A204.1 (cell line): ENCODE results near the gene CTSZ.
A peak's percentile ranks its signal among the peaks of the same experiment; 100 is the strongest.
"Not testable (repeated sequence)": the region's sequence is repeated elsewhere in the genome, so short reads cannot be mapped to it uniquely, and the experiment has no call there.

Experiments used
- FAIRE-seq: peaks from 2 replicates; lab custom pipeline; 2012; peaks lifted over from hg19 to GRCh38; lab: Jason Lieb, UNC

Gene CTSZ

DNA sequence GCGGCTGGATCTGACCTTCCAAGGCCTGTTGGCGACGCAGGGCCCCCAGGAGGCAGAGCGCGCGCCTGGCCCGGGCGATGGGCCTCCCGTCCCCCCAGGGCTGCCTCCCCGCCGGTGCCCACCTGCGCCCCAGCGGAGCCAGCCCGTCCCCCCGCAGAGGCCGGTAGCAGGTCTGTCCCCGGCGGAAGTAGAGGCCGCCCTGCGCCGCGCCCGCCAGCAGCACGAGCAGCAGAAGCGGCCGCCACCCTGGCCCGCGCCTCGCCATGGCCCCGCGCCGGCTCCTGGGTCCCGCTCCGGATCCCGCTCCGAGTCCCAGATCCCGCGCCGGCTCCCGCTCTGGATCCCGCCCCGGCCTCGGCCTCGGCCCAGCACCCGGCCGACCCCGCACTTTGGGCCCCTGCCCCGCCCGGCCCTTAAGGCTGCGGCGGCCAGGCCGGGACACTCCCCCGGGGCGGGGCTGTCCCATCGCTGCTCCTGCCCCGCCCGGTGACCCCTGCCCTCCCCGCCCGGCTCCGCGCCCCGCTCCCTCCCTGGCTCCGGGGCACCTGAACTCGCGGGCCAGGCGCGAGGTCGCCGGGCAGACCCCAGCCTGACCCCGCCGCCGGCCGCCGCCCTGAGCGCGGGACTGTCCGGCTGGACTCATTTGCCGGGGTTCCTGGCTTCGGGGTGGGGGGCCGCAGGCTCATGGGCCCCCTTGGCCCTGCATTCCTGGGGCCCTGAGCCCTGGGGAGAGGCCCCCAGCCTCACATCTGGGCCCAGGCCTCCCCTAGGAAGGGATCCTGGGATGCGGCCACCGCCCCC, at the start of gene CTSZ:
CTSZ (minus strand) TSS at position 391 of the 801 bp plus-strand sequence; CDS start at position 265, 126 bp downstream.
- FAIRE-seq, result no peak

DNA sequence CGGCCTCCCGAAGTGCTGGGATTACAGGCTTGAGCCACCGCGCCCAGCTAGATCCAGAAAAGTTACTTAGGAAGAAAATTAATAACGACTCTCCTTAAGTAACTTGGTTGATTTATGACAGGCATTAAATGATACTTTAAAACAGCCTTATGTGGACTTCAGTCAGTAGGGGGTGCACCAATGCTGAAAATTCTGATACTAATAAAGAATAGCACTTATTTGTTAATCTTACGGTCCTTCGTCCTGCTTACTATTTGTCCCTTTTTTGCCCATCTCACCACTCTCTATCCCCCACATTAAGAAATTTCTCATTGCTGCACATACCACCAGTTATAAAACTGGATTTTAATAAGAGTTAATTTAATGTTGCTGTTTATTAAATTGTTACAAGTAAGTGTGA, 48.2 kb upstream of the CTSZ start:
- FAIRE-seq, result no peak

DNA sequence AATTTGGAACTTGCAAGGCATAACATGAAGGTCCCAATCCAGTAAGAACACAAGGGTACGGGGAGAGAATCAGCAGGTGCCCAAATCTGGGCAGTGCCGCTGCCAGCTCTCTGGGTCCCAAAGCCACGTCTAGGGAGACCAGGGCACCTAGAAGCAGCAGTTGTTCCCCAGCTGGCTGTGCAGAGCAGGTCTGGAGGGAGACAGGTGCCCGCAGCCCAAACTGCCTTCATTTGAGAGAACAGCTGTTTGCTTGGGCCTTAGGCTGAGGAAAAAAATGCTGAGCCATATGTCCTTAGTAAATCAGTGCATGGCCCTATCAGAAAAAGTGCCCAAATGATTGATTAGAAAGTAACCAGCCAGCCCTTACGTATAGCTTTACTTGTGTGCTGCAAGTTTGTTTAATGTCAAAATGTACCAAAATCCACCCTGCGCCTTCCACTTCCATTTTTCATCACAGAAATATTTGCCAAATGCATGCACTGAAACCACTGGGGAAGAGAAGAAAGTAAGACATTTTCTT, 44.7 kb upstream of the CTSZ start:
- no peak for FAIRE-seq

DNA sequence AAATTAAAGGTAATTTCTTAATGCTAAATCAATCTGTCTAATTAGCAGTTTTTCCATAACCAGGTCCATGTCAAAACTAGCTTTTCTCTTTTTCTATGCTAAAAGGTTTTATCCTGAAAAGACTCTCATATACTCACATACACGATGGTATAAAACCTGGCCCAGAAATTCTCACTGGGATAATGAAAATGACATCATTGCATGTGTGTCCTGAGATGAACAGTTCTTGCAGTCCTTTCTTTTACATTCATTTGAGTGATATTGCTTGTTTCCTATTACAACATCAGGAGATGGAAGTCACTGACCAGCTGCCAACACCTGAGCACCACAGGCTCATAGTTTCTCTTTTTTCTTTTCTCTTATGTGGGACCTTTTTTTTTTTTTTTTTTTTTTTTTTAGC, 43.4 kb upstream of the CTSZ start:
- FAIRE-seq, result no peak

DNA sequence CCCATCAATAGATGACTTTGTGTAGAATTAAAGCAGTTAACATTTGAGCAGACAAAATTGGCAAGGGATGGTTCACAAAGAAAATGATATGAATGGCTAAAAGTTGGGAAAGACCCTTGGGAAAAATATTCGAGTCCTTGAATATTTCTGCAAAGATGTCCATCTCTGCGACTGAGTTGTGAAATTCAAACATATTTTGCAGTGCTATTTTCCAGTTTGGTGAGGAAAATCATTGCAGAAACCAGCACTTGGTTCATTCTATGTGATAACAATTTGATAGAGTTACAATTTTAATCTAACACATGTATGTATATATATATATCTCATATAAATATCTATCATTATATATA, 41.6 kb upstream of the CTSZ start:
- no peak for FAIRE-seq

DNA sequence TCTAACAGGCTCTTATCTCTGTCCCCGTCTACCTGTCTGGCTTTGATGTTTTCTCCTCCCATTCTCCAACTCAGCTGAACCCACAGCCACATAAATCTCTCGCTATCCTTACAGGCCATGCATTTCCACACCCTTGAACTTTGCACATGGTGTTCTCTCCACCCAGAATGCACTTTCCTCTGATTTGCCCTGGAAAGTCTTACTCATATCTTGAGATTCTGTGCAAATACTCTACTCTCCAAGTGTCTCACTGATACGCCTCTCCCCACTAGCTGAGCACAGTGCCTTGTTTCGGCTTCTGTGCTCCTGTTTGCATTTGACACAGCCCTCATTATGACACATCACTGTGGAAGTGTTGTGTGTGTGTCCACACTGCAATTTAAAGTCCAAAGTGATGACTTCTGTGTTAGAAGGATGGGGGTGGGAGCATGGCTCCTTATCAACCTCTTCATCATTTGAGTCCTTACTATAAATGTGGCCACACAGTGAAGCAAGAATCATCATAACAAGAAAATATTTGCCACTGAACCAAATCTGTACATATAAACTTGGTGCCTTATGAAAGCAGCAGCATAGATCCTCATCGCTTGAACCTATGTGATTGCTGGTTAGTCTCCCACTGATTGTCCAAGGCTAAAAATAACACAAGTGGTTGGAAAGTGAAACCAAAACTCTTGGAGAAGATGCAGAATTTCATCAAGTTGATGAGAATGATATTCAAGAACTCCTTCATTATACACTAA, 41.1 kb upstream of the CTSZ start:
- no peak for FAIRE-seq

DNA sequence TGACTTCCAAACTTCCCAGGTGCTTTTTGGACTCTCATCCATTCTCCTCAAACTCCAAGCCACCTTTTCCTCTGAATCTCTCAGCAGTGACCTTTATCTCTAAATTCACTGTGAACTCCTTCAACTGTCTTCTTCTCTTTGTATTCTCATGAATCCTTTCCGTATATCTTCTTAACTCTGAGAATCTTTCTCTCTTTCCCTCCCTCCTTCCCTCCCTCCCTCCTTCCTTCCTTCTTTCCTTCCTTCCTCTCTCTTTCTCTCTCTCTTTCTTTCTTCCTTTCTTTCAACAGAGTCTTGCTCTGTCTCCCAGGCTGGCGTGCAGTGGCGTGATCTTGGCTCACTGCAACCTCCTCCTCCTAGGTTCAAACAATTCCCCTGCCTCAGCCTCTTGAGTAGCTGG, 39.8 kb upstream of the CTSZ start:
- no peak for FAIRE-seq

DNA sequence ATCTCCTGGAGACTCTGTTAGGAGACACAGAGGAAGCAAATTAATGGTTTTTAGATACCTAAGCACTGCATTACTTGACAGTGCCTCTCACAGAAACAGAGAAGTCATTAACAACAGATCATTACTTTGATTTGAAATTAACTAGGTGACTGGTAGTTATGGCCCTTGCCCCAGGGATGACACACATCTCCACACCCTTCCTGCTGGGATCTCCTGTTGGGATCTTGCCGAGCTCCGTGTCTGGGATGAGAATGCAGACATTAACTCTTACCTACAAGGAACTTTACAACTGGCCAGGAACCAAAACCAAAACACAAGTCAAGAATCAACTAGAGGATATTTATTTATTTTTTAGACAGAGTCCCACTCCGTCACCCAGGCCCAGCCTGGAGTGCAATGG, 37.7 kb upstream of the CTSZ start:
- no peak for FAIRE-seq

DNA sequence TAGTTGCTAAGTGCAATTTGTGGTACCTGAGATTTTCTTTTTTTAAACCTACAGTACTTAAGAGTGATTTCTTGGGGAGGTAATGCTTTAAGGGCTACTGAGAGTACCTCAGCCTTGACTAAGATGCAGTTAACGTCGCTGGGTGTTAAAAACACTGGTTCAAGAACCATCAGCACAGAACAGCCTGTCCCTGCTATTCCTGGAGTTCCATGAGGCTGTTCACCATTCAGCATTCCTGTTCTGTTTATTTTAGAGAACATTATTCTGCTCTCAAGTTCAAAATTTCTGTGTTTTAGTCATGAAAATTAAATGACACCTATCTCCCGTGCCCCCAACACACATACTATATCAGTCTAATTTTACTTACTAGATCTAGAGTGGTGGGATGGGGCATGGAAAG, 37.2 kb upstream of the CTSZ start:
- FAIRE-seq, result no peak

DNA sequence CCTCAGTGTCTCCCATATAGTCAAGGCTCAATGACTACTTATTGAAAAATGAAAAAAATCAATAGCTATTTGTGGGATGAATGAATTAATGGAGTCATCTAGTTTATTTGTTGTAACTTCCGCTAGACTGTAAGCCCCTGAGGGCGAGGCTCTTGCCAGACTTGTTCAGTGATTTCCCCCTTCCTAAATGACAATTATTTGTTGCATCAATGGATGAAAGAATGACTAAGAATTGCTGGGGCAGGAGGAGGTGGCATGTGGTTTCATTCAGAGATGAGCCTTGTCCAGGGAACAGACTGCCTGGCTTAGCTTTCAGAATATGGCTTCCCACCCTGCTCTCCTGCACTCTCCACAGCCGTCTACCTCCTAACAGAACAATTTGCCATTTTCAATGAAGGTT, 36.6 kb upstream of the CTSZ start:
- FAIRE-seq, result no peak

DNA sequence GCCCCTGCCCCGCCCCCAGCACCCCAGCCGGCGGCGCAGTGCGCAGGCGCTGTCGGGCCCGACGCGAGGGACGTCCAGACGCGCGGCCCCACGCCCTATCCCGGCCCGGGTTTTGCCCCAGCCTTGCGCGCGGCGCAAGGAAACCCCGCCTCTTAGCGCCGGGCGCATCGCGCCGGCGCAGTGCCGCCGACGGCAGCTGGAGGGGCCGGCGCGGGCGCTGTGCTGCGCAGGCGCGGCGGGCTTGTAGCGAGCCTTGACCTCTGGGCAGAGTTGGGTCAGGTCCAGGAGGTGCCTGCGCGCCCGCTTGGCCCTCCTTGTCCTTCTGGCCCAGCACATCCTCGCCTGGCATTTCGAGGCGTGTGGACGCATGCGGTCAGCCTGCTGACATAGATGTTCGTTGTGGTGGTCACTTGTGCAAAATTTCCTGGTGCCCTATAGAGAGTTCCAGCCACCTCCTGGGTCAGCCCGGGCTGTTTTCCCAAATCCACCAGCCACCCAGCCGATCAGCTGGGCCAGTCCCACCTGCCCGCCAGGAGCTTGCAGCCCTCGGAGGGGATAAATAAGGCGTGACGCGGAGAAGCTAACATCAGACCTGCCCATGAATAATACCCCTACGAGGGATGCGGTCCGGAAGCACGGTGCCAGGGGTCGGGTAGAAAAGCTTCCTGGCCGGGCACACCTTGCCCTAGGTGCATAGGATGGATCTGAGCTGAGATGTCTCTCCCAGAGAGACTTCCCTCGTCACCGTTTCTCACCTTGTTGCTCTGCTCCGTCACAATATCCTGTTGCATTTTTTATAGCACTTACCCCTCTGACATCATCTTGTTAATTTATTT, 36.0 kb upstream of the CTSZ start:
- FAIRE-seq, result no peak

DNA sequence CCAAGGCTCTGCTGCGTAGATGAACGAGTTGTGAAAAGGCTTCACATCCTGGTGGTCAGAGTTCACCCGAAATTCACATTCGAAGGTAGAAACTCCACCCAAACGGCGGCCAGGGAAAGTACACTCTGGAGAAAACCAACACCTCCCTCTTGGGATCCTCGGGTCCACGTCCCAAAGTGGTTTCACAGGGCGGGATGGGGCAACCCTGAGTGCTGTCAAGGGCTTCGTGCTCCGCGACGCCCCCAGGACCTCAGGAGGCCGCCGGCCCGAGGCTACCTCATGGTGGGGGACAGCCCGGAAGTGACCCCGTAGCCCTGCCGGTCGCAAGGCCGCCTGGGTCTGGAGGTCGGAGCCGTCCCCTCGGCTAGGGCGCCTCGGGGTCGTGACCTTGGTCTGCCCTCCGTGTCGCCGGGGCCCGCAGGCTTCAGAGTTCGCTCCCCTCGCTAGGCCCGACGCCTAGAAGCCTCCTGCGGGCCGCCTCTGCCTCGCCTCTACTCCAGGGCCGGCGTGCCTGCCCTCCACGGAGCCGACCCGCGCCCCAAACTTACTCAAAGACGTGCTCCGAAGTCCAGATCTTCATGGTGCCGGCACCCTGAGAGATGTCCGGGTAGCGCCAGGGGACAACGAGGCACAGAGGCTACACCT, 35.2 kb upstream of the CTSZ start, which contains the start of gene PRELID3B:
PRELID3B (minus strand) TSS at position 636 of the 645 bp plus-strand sequence; CDS start at position 580, 56 bp downstream.
- FAIRE-seq, result no peak

DNA sequence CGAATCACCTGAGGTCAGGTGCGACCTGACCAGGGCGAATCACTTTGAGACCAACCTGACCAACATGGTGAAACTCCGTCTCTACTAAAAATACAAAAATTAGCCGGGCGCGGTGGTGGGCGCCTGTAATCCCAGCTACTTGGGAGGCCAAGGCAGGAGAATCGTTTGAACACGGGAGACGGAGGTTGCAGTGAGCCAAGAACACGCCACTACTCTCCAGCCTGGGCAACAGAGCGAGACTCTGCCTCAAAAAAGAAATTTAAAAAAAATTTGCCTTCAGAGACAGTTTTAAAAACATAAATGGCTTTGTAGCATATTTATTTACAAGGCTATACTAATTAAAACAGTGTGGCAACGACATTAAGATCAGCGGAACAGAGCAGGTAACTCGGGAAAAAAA, 34.4 kb upstream of the CTSZ start:
- FAIRE-seq, result not testable (repeated sequence)

DNA sequence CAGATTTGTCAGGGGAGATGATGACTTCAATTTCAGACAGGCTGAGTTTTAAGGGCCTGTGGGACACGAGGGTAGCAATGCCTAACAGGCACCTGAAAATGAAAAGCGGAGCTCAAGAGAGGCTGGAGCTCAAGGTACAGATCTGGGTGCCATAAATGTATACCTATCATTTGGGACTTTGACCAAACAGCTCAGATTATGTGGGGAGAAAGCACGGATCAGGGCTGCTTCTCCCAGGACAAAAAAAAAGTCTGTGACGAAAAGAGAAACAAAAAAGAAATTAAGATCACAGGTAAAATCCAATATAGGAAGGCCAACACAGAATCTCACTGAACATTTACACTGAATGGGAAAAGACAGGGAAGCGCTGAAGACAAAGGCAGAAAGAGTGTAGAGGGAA, 33.6 kb upstream of the CTSZ start:
- FAIRE-seq, result no peak

DNA sequence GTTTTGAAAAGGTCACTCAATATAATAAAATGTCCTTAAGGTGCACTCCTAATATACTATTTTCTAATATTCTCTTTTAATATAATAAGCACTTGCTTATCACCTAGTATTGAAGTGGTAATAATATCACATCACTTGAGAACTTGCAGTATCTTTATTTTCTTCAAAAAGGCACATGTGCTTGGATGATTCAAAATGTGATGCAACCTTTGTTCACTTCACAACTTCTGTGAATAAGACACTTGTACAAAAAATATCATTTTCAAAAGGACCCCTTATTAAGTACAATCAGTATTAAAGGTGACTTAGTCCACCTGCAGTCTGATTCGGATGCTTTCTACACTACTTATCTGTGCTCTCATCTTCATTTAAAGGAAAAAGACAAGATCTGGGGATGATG, 32.2 kb upstream of the CTSZ start:
- no peak for FAIRE-seq

DNA sequence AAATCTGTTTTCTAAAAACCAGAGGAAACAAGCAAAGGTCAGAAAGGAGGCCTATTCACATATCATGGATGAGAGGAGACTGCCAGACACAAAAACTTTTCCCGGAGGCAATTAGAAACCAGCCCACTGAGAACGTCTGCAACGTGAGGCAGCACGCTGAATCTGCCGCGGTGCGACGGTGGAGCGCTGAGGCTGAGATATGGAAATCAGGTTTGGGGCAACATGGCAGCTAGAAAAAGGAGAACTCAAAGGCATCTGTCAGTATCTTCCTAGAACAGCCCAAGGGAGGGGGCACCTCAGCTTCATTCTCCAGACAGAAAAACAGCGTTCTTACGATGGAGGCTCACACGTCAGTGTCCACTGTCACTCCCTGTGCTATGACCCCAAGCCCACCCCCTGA, 30.3 kb upstream of the CTSZ start:
- no peak for FAIRE-seq

DNA sequence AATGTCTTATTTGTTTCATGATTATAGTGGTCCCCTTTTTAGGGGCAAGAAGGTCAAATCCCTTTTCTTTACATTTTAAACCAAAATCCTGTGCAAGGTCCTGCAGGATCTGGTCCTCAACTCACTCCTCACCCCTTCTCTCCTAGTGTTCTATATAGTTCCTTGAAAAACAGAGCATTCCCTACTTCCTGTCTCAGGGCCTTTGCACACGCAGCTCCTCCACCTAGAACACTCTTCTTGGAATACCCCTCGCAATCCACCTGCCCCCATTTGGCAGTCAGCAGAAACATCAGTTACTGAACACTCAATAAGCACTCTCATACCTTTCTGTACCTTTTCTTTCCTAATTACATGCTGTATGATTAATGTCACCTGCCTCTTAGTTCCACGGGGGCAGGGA, 28.3 kb upstream of the CTSZ start:
- FAIRE-seq, result no peak

DNA sequence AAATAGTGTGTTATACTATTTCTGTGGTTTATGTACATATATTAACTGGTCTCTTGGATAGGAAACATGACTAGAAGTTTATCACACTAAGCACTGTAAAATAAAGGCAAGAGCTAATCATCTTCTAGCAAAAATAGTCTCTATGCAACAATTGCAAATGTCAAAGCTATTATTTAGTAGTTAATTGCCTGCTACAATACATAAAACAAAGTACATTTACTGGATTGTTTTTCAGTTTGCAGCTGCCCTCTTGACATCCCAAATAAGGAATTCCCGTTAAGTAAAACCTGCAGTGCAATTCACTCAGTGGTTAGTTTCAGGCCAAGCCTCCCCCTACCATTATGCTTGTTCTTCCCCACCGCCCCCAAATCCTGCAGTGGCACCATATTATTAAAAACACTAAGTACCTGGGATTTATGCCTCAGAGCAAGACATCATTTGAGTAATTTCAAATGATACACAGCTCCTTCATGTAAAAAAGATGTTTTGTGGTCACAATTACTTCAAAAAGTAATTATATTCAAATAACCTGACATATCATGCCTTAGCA, 26.6 kb upstream of the CTSZ start:
- no peak for FAIRE-seq

DNA sequence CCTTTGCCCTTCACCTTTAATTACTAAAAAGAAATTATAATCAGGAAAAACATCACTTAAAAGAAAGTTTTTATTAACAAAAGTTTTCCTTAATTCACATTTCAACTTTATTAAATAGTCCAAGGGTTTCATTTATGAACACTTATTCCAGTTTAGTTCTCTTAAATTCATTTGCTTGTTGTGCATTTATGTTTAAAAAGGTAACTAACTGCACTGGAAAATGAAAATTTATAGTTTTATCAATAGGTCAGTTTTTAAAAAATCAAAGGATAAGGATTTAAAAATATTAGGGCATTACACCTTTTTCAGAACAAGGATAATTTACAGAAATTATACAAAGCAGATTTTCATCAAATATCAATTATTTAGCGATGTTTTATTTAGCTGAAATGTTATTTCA, 26.0 kb upstream of the CTSZ start:
- FAIRE-seq, result peak; percentile 54

DNA sequence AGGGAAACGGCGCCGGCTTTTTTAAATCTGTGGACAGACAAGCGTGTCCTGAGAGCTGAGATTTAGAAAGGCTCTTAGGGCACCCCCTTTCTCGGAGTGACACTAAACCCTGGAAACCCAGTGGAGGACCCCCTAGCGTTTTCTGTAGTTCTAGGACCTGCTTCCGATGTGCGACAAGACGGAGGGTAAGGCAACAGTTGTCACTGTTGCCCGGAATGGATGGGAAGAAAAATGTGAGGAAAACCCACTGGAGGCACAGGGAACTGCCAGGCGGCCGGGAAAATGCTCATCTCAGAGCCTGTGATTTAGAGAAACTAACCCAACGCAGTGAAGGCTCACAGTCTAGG, 25.6 kb upstream of the CTSZ start:
- FAIRE-seq, result no peak

DNA sequence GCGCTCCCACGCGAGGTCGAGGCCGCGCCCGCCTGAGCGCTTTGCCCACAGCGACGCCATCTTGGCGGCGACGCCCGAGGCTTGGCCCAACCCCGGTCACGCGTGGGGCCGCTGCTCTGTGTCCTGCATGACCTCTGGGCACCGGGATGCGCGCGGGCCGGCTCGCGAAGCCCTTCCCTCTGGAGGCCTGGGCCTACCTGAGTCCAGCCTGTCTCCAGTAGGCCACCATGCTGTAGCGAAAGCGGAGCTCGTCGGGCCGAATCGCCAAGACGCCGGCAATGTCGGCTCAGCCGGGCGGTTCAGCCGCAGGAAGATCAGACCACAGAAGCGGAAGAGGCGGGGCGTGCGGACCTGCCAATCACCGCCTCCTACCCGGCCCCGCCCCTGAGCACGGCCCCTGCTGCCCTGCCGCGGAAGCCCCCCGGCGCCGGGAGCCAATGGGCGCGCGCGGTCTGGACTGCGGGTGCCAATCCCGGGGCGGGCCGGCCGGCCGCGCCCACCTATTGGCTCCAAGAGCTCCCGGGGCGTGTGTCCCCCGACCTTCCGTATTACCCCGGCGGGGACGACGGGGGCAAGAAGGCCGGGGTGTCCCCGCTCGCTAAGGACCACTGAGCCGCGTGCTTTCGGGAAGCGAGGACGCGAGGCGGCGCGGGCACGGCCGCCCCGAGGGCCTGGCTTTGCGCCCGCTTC, 25.1 kb upstream of the CTSZ start, which contains the start of gene ATP5F1E:
ATP5F1E (minus strand) TSS at position 313 of the 690 bp plus-strand sequence; CDS start at position 229, 84 bp downstream.
- no peak for FAIRE-seq
